Measurements from ENCODE around the gene UBB.

- TF ChIP-seq POLR2A (IDR thresholded peaks at IDR 0.05) (no peak), POLR2AphosphoS5 (IDR thresholded peaks at IDR 0.05) (no peak)
Observed at GRCh38 chr17:16363749-16364536, 16.9 kb upstream of the UBB start.
